Mesodermal cell (in vitro differentiated cells): ENCODE results near the gene ANKRD16.
A peak's percentile ranks its signal among the peaks of the same experiment; 100 is the strongest.
"Not testable (repeated sequence)": the region's sequence is repeated elsewhere in the genome, so short reads cannot be mapped to it uniquely, and the experiment has no call there.

Experiments
- H3K27ac ChIP-seq: 2 replicates; pipeline ENCODE4 v1.7.0; 2013; ENCODE audit warnings: mild to moderate bottlenecking, low read depth, low read length, moderate library complexity; ENCODE audit not compliant: severe bottlenecking
- H3K36me3 ChIP-seq: 2 replicates; pipeline ENCODE4 v1.7.1; 2013; ENCODE audit warnings: mild to moderate bottlenecking, low read length, moderate library complexity; ENCODE audit not compliant: control insufficient read depth, insufficient read depth
- H3K4me1 ChIP-seq: one replicate; pipeline ENCODE4 v1.7.1; 2013; ENCODE audit warnings: mild to moderate bottlenecking, low read length; ENCODE audit not compliant: insufficient read depth, control insufficient read depth, poor library complexity, severe bottlenecking
- H3K4me3 ChIP-seq: 2 replicates; pipeline ENCODE4 v1.7.0; 2013; ENCODE audit warnings: low read length, control low read depth, mild to moderate bottlenecking; ENCODE audit not compliant: insufficient read depth, poor library complexity, severe bottlenecking; ENCODE audit errors: extremely low read depth
- H3K9me3 ChIP-seq: 2 replicates; pipeline ENCODE4 v1.7.1; 2013; ENCODE audit warnings: mild to moderate bottlenecking, low read length, moderate library complexity; ENCODE audit not compliant: control insufficient read depth
- WGBS, 2 experiments: methylation state at CpG; one replicate each; pipeline ENCODE4 v1.1.5; 2013; ENCODE audit warnings: missing lambda C conversion rate in 2 of 2; ENCODE audit not compliant: insufficient coverage in 2 of 2; 5-methylcytosine and 5-hydroxymethylcytosine counted together

Gene ANKRD16

DNA sequence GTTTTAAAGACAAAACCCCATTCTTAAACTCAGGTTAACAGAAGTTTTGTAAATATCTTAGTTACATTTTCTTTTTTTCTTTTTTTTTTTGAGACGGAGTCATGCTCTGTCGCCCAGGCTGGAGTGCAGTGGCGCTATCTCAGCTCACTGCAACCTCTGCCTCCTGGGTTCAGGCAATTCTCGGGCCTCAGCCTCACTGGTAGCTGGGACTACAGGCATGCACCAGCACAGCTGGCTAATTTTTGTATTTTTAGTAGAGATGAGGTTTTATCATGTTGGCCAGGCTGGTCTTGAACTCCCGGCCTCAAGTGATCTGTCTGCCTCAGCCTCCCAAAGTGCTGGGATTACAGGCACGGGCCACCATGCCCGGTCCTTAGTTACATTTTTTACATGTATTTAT is 12.7 kb downstream of the ANKRD16 start:
- H3K27ac ChIP-seq: not testable (repeated sequence)
- 98 to 100% methylated on average over 3 to 4 of the region's 7 CpGs for WGBS, 2 experiments

DNA sequence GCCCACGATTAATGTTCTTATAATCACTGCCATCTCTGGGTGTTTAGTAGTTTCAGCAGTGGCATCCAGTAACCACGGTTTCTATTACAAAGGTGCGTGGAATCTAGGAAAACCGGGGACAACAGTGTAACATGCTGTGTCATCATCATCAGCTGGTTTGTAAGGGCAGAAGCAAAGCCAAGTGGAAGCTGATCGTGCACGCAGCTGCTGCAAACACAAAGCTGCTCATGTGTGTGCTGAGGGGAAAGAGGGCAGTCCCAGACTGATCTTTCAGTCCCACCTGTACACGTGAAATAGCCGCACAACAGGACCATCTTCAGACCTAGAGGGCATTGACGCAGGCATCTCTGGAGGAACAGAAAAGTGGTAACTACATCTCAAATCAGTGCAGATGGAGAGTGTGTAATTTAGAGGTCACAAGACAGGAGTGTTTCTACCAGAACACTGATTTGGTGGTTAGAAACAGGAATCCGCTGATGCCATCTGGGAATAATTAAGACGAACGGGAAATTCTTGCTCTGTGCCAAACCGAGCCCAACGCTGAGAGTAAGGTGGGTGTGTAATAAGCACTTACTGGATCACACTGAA is 13.4 kb downstream of the ANKRD16 start:
- no peak overlapping the region for H3K27ac ChIP-seq
- H3K36me3 ChIP-seq: peaks cover 48% of the 10 kb centered on the region
- no peak overlapping the region for H3K4me3 ChIP-seq
- WGBS, 2 experiments: 84 to 86% methylated on average over 11 to 12 of the region's 14 CpGs
- H3K4me1 ChIP-seq: no peaks in the 10 kb centered on the region
- no peaks in the 10 kb centered on the region for H3K9me3 ChIP-seq

More for the DNA sequence above, 12.7 kb downstream of the ANKRD16 start:
- H3K4me3 ChIP-seq, H3K4me1 ChIP-seq, H3K9me3 ChIP-seq: not testable (repeated sequence)
- H3K36me3 ChIP-seq: peaks cover 48% of the 10 kb centered on the region

DNA sequence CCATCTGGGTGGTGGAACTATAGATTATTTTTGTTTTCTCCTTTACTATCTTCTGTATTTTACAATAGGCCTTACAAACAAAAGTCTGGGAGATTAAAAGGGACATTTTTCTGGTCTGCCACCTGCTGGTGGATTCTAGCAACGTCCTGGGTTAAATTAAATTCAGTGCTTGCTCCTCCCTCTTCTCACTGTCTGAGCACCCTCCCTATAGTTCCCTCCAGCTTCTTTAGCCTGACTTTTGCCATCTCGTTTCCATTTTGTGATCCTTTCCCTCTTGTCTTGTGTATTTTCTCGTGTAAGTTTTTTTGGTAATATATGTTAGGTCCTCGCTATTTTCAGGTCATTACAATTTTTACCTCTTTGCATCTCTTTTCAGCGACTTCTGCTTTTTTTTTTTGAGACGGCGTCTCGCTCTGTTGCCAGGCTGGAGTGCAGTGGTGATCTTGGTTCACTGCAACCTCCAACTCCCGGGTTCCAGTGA is 16.1 kb downstream of the ANKRD16 start:
- 71 to 77% methylated on average over 6 of the region's 9 CpGs for WGBS, 2 experiments
- Histone ChIP-seq H3K27ac (no peak overlapping the region), H3K4me3 (no peak overlapping the region), H3K36me3 (peaks cover 29% of the 10 kb centered on the region), H3K4me1 (no peaks in the 10 kb centered on the region), H3K9me3 (no peaks in the 10 kb centered on the region)

- WGBS, 2 experiments: 99 to 100% methylated on average over 3 to 5 of the region's 5 CpGs
- H3K9me3 ChIP-seq: no peaks in the 10 kb centered on the region
- peaks cover 12% of the 10 kb centered on the region for H3K36me3 ChIP-seq
- no peaks in the 10 kb centered on the region for H3K4me1 ChIP-seq
- H3K27ac ChIP-seq: peak overlapping the region; percentile 10
- no peak overlapping the region for H3K4me3 ChIP-seq
Measured at GRCh38 chr10:5871596-5871995, 18.1 kb downstream of the ANKRD16 start.

- no peaks in the 10 kb centered on the region for H3K9me3 ChIP-seq
- H3K4me1 ChIP-seq: no peaks in the 10 kb centered on the region
- H3K4me3 ChIP-seq: no peak overlapping the region
- no peak overlapping the region for H3K27ac ChIP-seq
- WGBS, 2 experiments: 71 to 83% methylated on average over 1 of the region's 3 CpGs
- H3K36me3 ChIP-seq: no peaks in the 10 kb centered on the region
Measured at GRCh38 chr10:5869156-5869555, 20.5 kb downstream of the ANKRD16 start.

DNA sequence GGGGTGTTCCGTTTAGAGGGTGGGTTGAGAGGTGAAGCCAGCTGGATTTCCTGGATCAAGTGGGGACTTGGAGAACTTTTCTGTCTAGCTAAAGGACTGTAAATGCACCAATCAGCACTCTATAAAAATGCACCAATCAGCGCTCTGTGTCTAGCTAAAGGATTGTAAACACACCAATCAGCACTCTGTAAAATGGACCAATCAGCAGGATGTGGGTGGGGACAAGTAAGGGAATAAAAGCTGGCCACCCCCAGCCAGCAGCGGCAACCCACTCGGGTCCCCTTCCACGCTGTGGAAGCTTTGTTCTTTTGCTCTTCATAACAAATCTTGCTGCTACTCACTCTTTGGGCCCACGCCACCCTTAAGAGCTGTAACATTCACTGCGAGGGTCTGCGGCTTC is 21.3 kb downstream of the ANKRD16 start:
- WGBS, 2 experiments: 83 to 88% methylated on average over 6 of the region's 8 CpGs
- H3K27ac ChIP-seq, H3K36me3 ChIP-seq, H3K4me3 ChIP-seq, H3K4me1 ChIP-seq, H3K9me3 ChIP-seq: not testable (repeated sequence)

- not testable (repeated sequence) for H3K4me3 ChIP-seq, H3K27ac ChIP-seq, H3K9me3 ChIP-seq, H3K36me3 ChIP-seq, H3K4me1 ChIP-seq
- 100% methylated on average over 1 to 2 of the region's 4 CpGs for WGBS, 2 experiments
Measured at GRCh38 chr10:5867091-5867615, 22.5 kb downstream of the ANKRD16 start.

GRCh38 chr10:5866451-5867081 is 23.1 kb downstream of the ANKRD16 start:
- WGBS, 2 experiments: 77 to 82% methylated on average over 4 of the region's 5 CpGs

DNA sequence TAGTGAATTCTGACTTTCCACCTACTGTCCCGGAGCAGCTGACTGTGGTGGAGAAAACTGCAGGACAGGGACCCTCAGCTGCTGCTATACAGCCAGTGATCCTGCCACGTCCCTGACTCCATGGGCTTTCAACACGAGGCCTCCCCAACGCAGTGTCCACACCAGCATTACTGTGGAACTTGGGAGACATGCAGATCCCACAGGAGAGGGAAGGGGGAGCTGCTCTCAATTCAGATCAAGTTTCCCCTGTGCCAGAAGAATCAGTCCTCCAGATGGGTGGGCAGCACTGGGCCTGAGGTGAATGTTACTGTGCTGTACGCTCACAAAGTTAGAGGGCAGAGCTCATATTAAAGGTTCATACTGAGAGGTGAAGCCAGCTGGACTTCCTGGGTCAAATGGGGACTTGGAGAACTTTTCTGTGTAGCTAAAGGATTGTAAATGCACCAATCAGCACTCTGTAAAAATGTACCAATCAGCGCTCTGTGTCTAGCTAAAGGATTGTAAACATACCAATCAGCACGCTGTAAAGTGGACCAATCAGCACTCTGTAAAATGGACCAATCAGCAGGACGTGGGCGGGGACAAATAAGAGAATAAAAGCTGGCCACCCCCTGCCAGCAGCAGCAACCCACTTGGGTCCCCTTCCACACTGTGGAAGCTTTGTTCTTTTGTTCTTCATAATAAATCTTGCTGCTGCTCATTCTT is 26.6 kb downstream of the ANKRD16 start:
- not testable (repeated sequence) for H3K4me3 ChIP-seq, H3K36me3 ChIP-seq, H3K27ac ChIP-seq, H3K4me1 ChIP-seq, H3K9me3 ChIP-seq
- WGBS, 2 experiments: 91 to 92% methylated on average over 7 to 9 of the region's 9 CpGs

More at GRCh38 chr10:5866451-5867081, 23.1 kb downstream of the ANKRD16 start:
- H3K4me1 ChIP-seq, H3K27ac ChIP-seq, H3K9me3 ChIP-seq, H3K4me3 ChIP-seq, H3K36me3 ChIP-seq: not testable (repeated sequence)

GRCh38 chr10:5862360-5862961 is 27.2 kb downstream of the ANKRD16 start:
- H3K4me1 ChIP-seq: peaks cover 6% of the 10 kb centered on the region

More at GRCh38 chr10:5862360-5862961, 27.2 kb downstream of the ANKRD16 start:
- no peak overlapping the region for H3K4me3 ChIP-seq
- no peaks in the 10 kb centered on the region for H3K9me3 ChIP-seq
- WGBS, 2 experiments: 91 to 93% methylated on average over 7 of the region's 7 CpGs
- no peak overlapping the region for H3K27ac ChIP-seq
- no peaks in the 10 kb centered on the region for H3K36me3 ChIP-seq
